GM18498 (cell line): ENCODE results near the gene NR4A3.
"Not testable (repeated sequence)": the region's sequence is repeated elsewhere in the genome, so short reads cannot be mapped to it uniquely, and the experiment has no call there.

Experiments
- ATAC-seq: cut with Tn5 transposase; IDR thresholded peaks from one replicate; pipeline ENCODE4 v1.9.1; 2021; ENCODE audit warnings: mild to moderate bottlenecking, moderate library complexity; ENCODE audit not compliant: unreplicated experiment

Gene NR4A3

DNA sequence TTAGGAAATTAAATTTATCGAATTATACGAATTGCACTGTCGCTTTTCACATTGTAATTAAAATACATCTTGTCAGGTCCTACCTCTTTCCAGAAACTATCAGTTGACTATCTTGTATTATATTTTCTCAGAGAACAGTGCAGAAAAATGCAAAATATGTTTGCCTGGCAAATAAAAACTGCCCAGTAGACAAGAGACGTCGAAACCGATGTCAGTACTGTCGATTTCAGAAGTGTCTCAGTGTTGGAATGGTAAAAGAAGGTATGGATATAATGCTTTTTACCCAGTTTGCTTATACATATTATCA is 10.8 kb downstream of the NR4A3 start:
- no peak for ATAC-seq

DNA sequence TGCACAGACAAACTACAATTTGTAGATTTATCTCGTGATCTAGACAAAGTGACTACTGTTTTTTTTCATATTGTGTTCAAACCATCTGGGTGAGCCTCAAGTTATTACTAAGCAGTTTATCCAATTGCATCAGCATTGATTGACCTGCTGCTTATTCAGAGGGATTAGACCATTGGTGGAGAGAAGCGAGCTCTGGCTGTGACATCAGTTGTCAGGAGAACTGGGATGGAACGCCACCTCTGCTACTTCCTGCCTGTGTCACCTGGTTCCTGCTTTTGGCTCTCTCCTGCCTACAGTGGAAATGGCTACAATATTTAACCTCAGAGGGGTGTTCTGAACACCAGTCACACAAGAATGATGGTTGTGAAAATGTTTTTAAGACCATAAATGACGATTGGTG is 12.1 kb downstream of the NR4A3 start:
- no peak for ATAC-seq

DNA sequence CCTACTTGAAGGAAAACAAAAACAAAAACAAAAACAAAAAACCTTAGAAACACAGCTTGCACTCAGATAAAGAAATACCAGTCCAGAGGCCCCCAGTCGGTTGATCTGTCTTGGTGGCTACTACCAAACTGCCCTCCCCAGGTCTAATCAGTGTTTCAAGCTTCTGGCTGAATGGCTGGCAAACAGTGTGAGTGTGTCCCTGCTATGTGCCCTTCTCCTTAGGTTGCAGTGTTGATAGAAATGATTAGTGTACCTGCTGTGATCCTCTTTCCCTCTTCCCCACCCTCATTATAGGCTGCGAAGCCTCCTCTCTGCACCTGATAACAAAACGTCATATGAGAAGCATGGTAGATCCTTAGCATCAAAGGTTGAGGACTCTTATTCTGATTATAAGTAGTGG is 12.8 kb downstream of the NR4A3 start:
- no peak for ATAC-seq

DNA sequence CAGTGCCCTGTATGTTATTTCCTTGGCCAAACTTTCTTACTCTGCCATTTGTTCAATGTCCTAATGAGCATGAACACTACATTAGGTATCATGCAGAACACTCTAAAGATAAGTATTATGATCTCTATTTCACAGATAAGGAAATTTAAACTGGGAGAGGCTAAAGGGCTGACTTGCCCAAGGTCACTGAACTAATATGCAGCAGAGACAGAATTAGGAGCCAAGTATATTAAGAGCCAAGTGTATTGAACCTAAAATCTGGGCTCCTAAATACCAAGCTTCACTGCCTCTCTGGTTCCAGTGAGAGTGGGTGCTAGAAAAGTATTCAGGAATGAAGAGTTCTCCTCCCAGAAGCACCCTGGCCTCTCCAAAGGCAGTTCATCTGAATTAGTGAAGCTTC is 13.5 kb downstream of the NR4A3 start:
- no peak for ATAC-seq

DNA sequence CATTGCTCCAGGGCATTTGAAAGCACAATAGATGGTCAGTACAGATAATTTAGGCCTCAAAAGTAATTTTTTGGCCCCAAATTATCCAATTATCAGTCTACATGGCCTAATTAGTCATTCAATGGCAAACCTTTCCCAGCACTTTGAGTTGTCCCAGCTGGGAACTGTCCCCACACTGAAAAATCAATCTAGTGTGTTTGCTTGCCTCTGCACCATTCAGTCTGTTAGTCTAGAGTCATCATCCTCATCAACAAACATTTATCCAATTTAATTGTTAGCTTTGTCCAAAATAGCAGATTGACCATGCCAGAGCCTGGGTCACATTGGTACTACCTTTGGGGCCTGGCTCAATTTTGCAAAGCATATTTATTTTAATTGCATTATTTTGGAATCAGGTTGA is 13.9 kb downstream of the NR4A3 start:
- no peak for ATAC-seq

DNA sequence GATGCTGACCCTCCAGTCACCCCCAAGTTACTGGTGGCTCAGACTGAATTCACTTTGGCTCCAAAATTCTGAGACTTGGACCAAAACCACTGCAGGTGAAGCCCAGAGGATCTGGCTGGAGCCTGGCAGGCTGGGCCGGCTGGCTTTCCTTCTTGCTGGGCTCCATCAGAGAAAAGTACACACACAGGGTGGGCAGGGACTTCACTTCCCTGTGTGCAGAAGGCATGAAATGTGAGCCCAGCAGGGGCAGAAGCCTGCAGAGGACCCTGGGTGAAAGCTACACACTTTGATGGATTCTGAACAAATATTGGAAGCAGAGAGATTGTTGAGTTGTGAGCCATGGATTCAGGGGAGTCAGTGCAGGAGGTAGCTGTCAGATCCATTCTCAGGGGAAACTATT is 18.4 kb downstream of the NR4A3 start:
- no peak for ATAC-seq

DNA sequence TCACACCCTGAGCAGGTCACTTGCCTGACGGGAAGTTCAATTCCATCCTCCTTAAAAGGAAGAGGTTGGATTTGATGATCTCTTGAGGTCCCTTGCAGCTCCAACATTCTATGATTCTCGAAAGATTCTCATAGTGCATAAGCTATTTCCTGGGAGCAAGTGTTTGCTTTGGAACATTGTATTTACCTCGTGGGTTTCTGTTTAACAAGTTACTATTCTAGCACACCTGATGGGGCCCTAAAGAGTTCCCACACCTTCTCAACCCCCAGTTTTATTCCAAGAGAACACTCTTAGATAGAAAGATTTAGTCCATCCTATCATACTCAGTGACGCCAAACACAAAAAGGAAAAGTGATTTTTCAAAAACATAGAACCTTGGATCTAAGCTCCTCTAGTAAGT is 23.4 kb downstream of the NR4A3 start:
- ATAC-seq, result no peak

DNA sequence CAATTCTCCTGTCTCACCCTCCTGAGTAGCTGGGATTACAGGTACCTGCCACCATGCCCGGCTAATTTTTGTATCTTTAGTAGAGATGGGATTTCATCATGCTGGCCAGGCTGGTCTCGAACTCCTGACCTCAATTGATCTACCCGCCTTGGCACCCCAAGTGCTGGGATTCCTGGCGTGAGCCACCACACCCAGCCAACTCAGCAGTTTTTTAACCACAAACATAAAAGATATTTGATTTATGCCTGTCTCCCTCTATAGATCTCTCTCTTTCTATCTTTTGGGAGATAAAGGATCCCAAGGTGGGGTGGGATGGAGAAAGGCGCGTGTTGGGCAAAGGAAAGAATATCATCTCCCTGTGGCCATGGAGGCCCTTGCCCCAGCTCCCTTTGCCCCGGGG is 26.8 kb downstream of the NR4A3 start:
- no peak for ATAC-seq

DNA sequence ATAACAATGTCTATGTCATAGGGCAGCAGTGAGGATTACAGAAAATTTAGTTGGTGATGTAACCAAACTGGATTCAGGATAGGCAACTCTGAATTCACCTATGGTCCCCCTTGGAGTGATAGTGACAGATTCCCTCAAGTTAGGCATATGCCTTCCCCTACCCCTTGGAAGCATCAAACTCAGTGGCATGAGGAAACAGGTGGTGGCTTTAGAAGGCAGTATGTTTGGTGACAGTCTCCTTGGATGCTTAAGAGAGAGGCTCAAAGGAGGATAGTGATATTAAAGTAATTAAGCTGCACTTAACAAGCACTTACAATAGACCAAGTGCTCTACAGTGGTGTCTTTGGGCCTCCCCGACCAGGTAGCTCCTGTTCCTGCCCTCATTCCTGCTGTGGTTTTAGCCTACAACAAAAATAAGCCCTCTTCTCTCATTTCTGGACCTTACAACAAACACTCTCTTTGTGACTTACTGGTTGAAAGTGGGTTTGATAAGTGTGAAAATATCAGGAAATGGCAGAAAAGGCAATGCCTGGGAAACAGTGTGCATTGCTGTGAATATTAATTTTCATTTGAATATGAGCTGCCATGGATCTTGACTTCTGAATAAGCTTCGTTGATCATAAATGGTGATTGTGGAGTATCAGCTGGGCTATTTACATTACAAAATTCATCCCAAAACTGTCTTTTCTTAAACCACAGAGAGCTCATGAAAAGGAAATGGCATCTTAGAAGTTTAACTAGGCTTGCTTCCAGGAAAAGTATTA is 29.2 kb downstream of the NR4A3 start:
- peak; percentile 22 for ATAC-seq

DNA sequence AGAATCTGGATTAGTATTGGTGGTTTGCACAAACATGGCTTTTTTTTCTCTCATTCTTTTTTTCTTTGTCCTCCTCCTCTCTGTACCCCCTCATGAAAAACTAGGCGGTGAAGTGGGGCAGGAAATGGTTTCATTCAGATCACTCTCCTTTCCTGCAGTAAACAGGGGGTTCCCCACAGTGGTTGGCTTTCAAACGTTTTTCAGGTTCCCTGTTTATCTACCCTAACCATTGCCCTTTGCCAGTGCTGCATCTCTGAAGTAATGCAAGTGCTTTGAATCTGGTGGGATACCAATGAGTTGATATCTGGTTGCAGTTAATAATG is 29.8 kb downstream of the NR4A3 start:
- ATAC-seq, result peak; percentile 97

DNA sequence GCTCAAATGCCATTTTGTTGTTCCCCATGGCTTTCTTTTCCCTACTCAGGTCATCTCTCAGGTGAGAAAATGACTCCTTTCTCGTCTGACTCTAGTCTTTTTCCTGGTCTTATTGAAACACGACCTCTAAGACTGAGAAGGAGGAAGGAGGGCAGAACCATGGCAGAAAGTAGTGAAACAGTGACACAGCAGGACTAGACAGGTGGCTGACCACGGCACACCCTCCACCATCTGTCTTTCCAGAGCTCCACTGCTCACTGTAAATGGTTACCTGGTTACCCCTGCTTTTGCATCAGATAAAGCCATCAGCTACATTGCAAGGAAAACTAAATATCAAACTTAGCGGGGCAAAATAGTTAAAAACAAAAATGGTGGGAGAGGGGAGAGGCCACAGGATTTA is 30.9 kb downstream of the NR4A3 start:
- peak; percentile 60 for ATAC-seq

DNA sequence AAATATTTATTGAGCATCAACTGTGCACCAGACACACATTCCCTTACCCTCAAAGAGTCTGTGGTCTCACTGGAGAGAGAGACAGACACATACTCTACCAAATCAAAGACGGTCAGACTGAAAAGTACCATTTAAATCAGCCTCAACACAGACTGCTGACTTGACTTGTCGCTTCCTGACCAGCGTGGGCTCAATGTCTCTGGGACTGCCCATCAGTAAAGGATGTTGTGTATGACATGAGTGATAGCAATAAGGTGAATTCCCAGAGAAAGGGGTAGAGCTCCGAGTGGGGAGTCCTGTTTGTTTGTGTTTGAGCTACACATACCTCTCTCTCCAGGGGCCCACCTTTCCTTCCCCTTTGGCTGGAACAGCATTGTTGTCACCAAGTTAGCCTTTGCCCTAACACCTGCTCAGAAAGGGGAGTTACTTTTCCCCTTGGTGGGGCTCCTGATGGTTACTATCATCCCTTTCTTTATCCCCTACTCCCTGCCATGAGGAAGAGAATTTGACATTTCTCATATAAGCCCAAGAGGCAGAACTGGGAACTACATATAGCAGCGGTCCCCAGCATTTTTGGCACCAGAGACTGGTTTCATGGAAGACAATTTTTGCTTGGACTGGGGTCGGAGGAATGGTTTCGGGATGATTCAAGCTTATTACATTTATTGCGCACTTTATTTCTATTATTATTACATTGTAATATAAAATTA is 33.9 kb downstream of the NR4A3 start:
- no peak for ATAC-seq

DNA sequence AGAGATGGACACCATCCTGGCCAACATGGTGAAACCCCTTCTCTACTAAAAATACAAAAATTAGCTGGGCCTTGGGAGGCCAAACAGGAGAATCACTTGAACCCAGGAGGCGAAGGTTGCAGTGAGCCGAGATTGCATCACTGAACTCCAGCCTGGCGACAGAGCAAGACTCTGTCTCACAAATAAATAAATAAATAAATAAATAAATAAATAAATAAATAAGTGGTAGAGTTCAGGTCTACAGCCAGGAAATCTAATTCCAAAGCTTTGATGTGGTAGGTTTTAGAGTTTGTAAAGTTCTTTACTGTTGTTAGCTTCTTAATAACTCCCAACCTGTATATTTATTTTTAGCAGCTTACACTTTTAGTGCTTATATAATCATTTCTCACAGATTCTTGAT is 35.9 kb downstream of the NR4A3 start:
- not testable (repeated sequence) for ATAC-seq

DNA sequence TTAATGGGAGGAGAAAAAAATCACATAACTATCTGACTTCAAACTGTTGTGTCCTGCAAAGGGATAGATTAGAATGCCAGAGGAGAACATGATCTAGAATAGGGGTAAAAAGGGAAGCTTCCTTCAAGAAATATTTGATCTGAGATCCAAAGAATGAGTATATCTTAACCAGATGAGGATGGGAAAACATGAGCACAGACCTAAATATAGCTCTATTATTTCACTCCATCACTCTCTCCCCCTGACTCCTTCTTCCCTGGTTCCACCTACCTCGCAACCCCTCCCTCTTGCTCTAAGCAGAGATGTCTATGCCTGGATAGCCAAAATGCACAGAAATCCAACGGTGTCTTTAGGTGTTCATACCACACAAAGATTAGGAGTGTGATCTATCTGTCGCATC is 36.4 kb downstream of the NR4A3 start:
- ATAC-seq, result no peak

DNA sequence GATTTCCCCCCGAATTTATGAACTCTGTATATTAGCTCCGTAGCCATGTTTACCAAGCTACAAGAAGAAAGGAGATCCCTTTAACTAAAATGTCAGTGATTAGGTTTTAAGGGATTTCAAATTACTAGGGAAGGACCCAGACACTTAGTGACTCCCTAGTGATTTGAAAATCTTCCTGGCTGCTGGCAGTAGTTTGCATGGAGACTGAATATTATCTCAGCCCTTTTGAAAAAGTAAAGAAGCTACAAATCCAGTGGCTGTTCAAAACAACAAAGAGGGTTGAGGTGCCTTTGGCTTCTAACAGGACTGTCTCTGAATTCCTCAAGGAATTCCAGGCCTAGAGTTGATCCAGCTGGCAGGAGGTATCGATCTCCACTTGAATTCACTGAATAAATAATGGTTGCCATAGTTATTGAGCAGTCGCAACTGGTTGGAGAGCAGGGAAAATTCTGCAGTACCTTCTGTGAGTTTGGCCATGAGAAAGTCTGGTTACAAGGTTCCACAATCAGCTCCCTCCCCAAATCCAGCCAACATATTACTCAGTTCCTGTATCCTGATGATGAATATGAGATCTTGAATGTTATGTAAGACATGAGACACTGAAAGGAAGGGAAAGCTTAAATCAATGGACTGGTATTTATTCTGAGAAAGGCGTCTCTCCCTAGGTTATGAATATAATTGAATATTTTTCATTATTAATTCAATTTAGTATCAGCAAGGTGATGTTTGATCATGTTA is 37.7 kb downstream of the NR4A3 start:
- no peak for ATAC-seq

DNA sequence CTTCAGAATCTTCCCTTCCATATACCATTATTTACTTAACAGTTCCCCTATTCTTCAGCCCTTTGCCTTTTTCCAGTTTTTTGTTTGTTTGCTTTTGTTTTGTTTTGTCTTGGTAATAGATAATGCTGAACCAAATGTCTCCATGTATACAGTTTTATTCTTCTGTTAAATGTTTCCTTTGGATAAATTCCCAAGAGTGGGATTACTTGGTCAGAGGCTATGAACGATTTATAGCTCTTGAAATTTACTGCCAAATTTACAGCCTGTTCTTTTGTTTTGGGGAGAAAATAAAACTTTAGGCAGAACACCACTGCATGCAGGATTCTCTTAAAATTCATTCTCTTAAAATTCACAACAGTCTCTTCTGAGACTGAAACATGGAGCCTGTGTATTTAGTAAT is 38.6 kb downstream of the NR4A3 start:
- no peak for ATAC-seq

DNA sequence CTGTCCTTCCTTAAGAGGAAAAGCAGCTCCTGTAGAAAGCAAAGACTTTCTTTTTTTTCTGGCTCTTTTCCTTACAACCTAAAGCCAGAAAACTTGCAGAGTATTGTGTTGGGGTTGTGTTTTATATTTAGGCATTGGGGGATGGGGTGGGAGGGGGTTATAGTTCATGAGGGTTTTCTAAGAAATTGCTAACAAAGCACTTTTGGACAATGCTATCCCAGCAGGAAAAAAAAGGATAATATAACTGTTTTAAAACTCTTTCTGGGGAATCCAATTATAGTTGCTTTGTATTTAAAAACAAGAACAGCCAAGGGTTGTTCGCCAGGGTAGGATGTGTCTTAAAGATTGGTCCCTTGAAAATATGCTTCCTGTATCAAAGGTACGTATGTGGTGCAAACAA is 42.3 kb downstream of the NR4A3 start:
- no peak for ATAC-seq

DNA sequence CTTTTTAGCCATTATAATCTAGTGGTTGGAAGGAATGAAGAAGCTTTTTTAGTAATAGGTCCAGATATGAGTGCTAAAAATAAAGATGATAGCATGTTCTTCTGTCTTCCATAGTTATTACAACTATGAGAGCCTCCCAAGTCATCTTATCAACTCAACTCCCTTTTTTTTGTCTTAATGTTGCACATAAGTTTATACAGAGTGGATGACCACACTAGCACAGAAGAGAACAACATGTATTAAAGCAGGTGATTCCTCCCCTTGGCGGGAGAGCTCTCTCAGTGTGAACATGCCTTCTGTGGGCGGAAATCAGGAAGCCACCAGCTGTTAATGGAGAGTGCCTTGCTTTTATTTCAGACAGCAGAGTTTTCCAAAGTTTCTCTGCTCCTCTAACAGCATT is 44.7 kb downstream of the NR4A3 start:
- ATAC-seq, result no peak

DNA sequence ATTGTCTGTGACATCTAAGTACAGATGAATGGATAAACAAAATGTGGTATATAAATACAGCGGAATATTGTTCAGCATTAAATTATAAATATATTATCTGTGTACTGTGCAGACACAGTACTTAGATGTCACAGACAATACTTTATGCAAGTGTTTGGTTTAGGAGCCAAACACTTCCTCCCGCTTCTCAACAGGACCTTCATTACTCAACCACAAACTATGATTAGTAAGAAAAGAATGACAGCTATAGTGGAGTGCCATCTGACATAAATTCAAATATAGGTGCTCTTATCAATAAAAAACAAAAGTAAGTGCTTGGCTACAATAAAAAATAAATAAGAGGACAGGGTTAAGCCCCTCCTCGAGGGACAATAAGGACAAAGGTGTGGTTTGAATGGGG is 45.9 kb downstream of the NR4A3 start:
- ATAC-seq, result no peak

DNA sequence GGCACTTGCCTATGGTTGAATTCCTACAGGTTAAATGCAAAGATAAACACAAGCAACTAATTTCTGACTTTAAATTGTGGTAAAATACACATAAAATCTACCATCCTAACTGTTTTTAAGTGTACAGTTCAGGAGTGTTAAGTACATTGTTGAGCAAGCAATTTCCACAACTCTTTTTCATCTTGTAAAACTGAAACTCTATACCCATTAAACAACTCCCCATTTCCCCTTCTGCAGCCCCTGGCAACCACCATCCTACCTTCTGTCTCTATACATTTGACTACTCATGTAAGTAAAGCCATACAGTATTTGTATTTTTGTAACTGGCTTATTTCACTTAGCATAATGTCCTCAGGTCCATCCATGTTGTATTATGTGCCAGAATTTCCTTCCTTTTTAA is 46.3 kb downstream of the NR4A3 start:
- no peak for ATAC-seq

DNA sequence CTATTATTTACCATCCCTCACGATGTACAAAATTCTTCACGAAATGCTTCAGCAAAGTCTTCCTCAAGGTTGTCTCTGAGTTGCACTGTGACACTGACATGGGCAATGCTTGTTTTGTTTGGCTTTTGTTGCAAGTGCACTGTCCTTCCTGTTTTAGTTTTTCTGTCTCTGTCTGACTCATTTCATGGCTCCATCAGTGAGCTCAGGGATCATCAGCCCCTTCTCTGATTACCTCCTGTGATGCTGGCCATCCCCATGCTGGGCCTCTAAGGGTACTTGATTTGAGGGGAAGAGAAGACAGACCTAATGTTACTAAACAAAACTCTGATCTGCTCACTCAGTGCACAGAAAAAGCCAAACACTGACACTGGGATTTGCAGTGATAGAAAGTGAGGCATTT is 47.2 kb downstream of the NR4A3 start:
- ATAC-seq, result peak; percentile 78

DNA sequence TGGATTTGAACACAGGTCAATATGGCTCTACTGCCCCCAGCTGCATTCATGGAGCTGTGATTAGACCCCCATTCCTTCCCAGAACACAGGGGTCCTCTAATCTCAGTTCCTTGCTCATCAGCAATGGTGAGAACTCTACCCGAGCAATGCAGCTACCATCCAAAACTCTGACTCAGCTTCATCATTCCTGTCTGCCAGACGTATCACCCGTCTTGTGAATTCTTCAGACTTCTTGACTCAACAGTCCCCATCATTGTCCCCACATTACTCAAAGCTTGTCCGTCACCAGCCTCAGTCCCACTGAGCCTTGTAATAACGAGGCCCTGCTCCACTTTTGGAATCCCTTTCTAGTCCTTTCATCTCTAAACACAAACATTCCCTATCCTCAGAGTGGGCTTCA is 48.4 kb downstream of the NR4A3 start:
- ATAC-seq, result no peak
